ENCODE results near the gene CA6.

DNA sequence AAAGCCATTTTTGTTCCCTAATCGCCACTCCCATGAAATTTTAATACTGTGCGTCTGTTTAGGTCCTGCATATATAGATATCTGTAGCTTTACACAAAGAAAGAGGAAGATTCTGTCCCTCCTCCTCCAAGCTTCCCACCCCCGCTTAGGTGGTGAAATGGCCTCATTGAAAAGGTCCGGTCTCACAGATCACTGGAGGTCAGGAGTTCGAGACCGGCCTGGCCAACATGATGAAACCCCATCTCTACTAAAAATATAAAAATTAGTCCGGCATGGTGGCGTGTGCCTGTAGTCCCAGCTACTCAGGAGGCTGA, 59.7 kb downstream of the CA6 start:
- TF ChIP-seq, protein P1, sequence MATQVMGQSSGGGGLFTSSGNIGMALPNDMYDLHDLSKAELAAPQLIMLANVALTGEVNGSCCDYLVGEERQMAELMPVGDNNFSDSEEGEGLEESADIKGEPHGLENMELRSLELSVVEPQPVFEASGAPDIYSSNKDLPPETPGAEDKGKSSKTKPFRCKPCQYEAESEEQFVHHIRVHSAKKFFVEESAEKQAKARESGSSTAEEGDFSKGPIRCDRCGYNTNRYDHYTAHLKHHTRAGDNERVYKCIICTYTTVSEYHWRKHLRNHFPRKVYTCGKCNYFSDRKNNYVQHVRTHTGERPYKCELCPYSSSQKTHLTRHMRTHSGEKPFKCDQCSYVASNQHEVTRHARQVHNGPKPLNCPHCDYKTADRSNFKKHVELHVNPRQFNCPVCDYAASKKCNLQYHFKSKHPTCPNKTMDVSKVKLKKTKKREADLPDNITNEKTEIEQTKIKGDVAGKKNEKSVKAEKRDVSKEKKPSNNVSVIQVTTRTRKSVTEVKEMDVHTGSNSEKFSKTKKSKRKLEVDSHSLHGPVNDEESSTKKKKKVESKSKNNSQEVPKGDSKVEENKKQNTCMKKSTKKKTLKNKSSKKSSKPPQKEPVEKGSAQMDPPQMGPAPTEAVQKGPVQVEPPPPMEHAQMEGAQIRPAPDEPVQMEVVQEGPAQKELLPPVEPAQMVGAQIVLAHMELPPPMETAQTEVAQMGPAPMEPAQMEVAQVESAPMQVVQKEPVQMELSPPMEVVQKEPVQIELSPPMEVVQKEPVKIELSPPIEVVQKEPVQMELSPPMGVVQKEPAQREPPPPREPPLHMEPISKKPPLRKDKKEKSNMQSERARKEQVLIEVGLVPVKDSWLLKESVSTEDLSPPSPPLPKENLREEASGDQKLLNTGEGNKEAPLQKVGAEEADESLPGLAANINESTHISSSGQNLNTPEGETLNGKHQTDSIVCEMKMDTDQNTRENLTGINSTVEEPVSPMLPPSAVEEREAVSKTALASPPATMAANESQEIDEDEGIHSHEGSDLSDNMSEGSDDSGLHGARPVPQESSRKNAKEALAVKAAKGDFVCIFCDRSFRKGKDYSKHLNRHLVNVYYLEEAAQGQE (IDR thresholded peaks at IDR 0.05; ENCODE audit: insufficient read depth in 1 of 2, low read depth in 2 of 2, low read length in 2 of 2), result no peak
- TF ChIP-seq TAF1 (IDR thresholded peaks at IDR 0.05; ENCODE audit: borderline replicate concordance, insufficient read depth, low read length), result no peak
- TF ChIP-seq POLR2AphosphoS5 (IDR thresholded peaks at IDR 0.05; ENCODE audit: low read depth, low read length), result no peak

Data from PFSK-1 (cell line).